HepG2 (cell line): ENCODE measurements around the gene NSMCE4A.

Source experiments
- ETV6 ChIP-seq: sonication (generic); formaldehyde crosslinking; conservative IDR thresholded peaks from 2 replicates; pipeline ENCODE4 v1.4.0; 2020; ENCODE audit warnings: missing genetic modification reagents
- HIVEP1 ChIP-seq: sonication (generic); formaldehyde crosslinking; IDR thresholded peaks from 2 replicates; pipeline ENCODE4 v1.4.0; 2020; ENCODE audit warnings: mild to moderate bottlenecking, missing genetic modification reagents
- POLR2A ChIP-seq, 2 experiments: IDR thresholded peaks; 2 replicates each; pipeline ENCODE4 v1.6.1; 2011; ENCODE audit warnings: low read depth in 2 of 2, low read length in 2 of 2, mild to moderate bottlenecking in 1 of 2, moderate library complexity in 1 of 2; ENCODE audit not compliant: insufficient read depth in 1 of 2
- PREB ChIP-seq: sonication (generic); formaldehyde crosslinking; IDR thresholded peaks from 2 replicates; pipeline ENCODE4 v1.4.0; 2020; ENCODE audit warnings: missing genetic modification reagents
- YY1 ChIP-seq: IDR thresholded peaks from 2 replicates; pipeline ENCODE4 v1.6.1; 2011; ENCODE audit warnings: low read length, low read depth, moderate library complexity, mild to moderate bottlenecking; ENCODE audit not compliant: insufficient read depth, insufficient replicate concordance
- ZFP90 ChIP-seq: sonication (generic); formaldehyde crosslinking; IDR thresholded peaks from 2 replicates; pipeline ENCODE4 v1.8.0; 2022; ENCODE audit warnings: missing genetic modification reagents, mild to moderate bottlenecking, inconsistent platforms, borderline replicate concordance
- ZNF407 ChIP-seq: sonication (generic); formaldehyde crosslinking; IDR thresholded peaks from one replicate; pipeline ENCODE4 v1.5.1; 2020; ENCODE audit warnings: mild to moderate bottlenecking, missing genetic modification reagents; ENCODE audit errors: not compliant biosample characterization
- ZNF570 ChIP-seq: sonication (generic); formaldehyde crosslinking; IDR thresholded peaks from 2 replicates; pipeline ENCODE4 v1.4.0; 2020; ENCODE audit warnings: mild to moderate bottlenecking, missing genetic modification reagents, borderline replicate concordance
- ZSCAN21 ChIP-seq: sonication (generic); formaldehyde crosslinking; IDR thresholded peaks from 2 replicates; pipeline ENCODE4 v1.8.0; 2022; ENCODE audit warnings: mild to moderate bottlenecking, missing genetic modification reagents, moderate library complexity, borderline replicate concordance
- TF ChIP-seq, protein P1 (sequence below): sonication (generic); formaldehyde crosslinking; IDR thresholded peaks from 2 replicates; pipeline ENCODE4 v1.5.0; 2020; ENCODE audit warnings: mild to moderate bottlenecking, missing genetic modification reagents, moderate library complexity

- TF ChIP-seq ZFP90 (CRISPR knock-in tag) (no peak), ZNF570 (CRISPR knock-in tag) (no peak), PREB (CRISPR knock-in tag) (no peak), ETV6 (CRISPR knock-in tag) (no peak), ZSCAN21 (CRISPR knock-in tag) (no peak), ZNF407 (CRISPR knock-in tag) (no peak), POLR2A (IDR thresholded peaks at IDR 0.05; ENCODE audit: insufficient read depth in 1 of 2, low read depth in 2 of 2, low read length in 2 of 2) (no peak), HIVEP1 (no peak), YY1 (no peak)
- TF ChIP-seq, protein P1, sequence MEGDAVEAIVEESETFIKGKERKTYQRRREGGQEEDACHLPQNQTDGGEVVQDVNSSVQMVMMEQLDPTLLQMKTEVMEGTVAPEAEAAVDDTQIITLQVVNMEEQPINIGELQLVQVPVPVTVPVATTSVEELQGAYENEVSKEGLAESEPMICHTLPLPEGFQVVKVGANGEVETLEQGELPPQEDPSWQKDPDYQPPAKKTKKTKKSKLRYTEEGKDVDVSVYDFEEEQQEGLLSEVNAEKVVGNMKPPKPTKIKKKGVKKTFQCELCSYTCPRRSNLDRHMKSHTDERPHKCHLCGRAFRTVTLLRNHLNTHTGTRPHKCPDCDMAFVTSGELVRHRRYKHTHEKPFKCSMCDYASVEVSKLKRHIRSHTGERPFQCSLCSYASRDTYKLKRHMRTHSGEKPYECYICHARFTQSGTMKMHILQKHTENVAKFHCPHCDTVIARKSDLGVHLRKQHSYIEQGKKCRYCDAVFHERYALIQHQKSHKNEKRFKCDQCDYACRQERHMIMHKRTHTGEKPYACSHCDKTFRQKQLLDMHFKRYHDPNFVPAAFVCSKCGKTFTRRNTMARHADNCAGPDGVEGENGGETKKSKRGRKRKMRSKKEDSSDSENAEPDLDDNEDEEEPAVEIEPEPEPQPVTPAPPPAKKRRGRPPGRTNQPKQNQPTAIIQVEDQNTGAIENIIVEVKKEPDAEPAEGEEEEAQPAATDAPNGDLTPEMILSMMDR (CRISPR knock-in tag) = no peak
These were observed 44.5 kb upstream of the NSMCE4A start for GRCh38 chr10:122019414-122019975.
